Activated CD4-positive, alpha-beta memory T cell treated with anti-CD3 and anti-CD28 coated beads, Interleukin-2, amount 10 ng/mL, durations not matched to agents 7 days and 5 days (primary cell): Measurements from ENCODE around the gene ECHS1. TPM values are rescaled to one million over a fixed set of nuclear protein-coding genes. Genes with fewer than 3 reads are reported as not detected.
A peak's percentile ranks its signal among the peaks of the same experiment; 100 is the strongest.
"Not testable (repeated sequence)": the region's sequence is repeated elsewhere in the genome, so short reads cannot be mapped to it uniquely, and the experiment has no call there.

Experiments used
- CTCF ChIA-PET: fragments of 350-600 bp; sonication (Branson Sonifier 250); formaldehyde crosslinking; loops from one replicate; lab custom pipeline; 2021; ENCODE audit warnings: antibody characterized with exemption, inconsistent platforms; lab: Charles Lee
- POLR2A ChIA-PET: fragments of 350-600 bp; sonication (Branson Sonifier 250); formaldehyde crosslinking; loops from one replicate; lab custom pipeline; 2021; ENCODE audit warnings: antibody characterized with exemption; lab: Charles Lee
- DNase-seq: peaks from one replicate; pipeline ENCODE4 v3.0.0-alpha.2; 2020
- H3K27ac Mint-ChIP-seq: one replicate; pipeline ENCODE4 v1.8.0; 2021; ENCODE audit warnings: mild to moderate bottlenecking, mixed read lengths
- H3K27me3 Mint-ChIP-seq: one replicate; pipeline ENCODE4 v1.8.0; 2021; ENCODE audit warnings: mixed read lengths
- H3K36me3 Mint-ChIP-seq: one replicate; pipeline ENCODE4 v1.8.0; 2021; ENCODE audit warnings: low read depth, mixed read lengths
- H3K4me1 Mint-ChIP-seq: one replicate; pipeline ENCODE4 v1.8.0; 2021; ENCODE audit warnings: mixed read lengths
- H3K4me3 Mint-ChIP-seq: one replicate; pipeline ENCODE4 v1.8.0; 2021; ENCODE audit warnings: mild to moderate bottlenecking, mixed read lengths
- H3K9me3 Mint-ChIP-seq: one replicate; pipeline ENCODE4 v1.8.0; 2021; ENCODE audit warnings: mixed read lengths
- total RNA-seq, 2 experiments: library from RNA; stranded (reverse); gene quantifications; one replicate each; pipeline ENCODE4 v1.2.3, GENCODE V29; 2021

Gene ECHS1
- 10 to 100 TPM; 31.3 to 31.6 TPM for total RNA-seq

- Mint-ChIP-seq H3K27me3 (peaks cover 8% of the 10 kb centered on the region), H3K27ac (peak within 1 kb of the TSS; percentile 21), H3K9me3 (no peaks in the 10 kb centered on the region), H3K4me3 (peak within 1 kb of the TSS; percentile 73), H3K4me1 (peaks cover 24% of the 10 kb centered on the region), H3K36me3 (peaks cover 4% of the 10 kb centered on the region)
- POLR2A ChIA-PET, result interaction anchor here (1.0 to 1.8 kb wide), 7 partner anchors 12 to 21 kb away, joined by 3 to 12 read pairs (median 5); partner anchors contain the start of genes FUOM and MTG1
- CTCF ChIA-PET, result interaction anchor here (0.6 to 1.0 kb wide), 2 partner anchors 17 to 44 kb away, joined by 3 read pairs; no protein-coding TSS in a partner anchor
- peak; percentile 96 for DNase-seq
Measured at GRCh38 chr10:133373174-133374090, at the start of gene ECHS1. ECHS1 (minus strand) TSS chr10:133373354; CDS start chr10:133373333, 21 bp downstream.

- ChIA-PET POLR2A (interaction anchor here (1.0 kb wide), 1 partner anchor 27 kb away, joined by 6 read pairs; no protein-coding TSS in a partner anchor), CTCF (interaction anchor here (0.6 kb wide), 1 partner anchor 174 kb away, joined by 3 read pairs; no protein-coding TSS in a partner anchor)
- H3K4me1 Mint-ChIP-seq, result peaks cover 2% of the 10 kb centered on the region
- H3K27ac Mint-ChIP-seq, result no peak overlapping the region
- no peak overlapping the region for H3K4me3 Mint-ChIP-seq
- no peak for DNase-seq
- H3K9me3 Mint-ChIP-seq, result no peaks in the 10 kb centered on the region
- peaks cover 7% of the 10 kb centered on the region for H3K36me3 Mint-ChIP-seq
- H3K27me3 Mint-ChIP-seq, result peaks cover 6% of the 10 kb centered on the region
Measured at GRCh38 chr10:133422223-133422806, 49.2 kb upstream of the ECHS1 start.

- Mint-ChIP-seq H3K36me3 (peaks cover 7% of the 10 kb centered on the region), H3K4me3 (no peak overlapping the region), H3K27ac (no peak overlapping the region), H3K4me1 (peaks cover 2% of the 10 kb centered on the region), H3K9me3 (no peaks in the 10 kb centered on the region), H3K27me3 (peaks cover 6% of the 10 kb centered on the region)
- ChIA-PET POLR2A (interaction anchor here (0.6 to 1.0 kb wide), 2 partner anchors 26 to 143 kb away, joined by 3 to 6 read pairs; no protein-coding TSS in a partner anchor), CTCF (no interaction called here)
- DNase-seq, result no peak
Measured at GRCh38 chr10:133421336-133422222, 48.4 kb upstream of the ECHS1 start.

DNA sequence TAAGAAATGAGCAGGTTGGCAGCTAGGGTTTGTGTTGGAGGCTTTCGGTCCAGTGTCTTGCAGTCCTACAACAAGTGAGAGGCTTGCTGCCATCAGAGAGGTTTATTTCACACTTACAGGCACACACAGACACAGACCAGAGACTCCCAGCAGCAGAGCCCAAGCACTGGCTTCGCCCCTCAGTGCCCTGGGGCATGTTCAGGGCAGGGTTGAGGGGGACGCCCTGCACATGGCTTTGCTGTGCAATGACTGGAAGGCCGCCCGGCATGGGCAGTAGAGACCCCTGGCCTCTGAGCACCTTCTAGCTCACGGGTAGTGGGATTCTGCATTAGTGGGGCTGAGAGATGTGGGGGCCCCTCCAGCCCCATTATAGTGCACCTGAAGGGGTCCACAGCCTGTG, 47.4 kb upstream of the ECHS1 start:
- Mint-ChIP-seq H3K4me1 (peaks cover 2% of the 10 kb centered on the region), H3K9me3 (peaks cover 3% of the 10 kb centered on the region), H3K27ac (no peak overlapping the region), H3K4me3 (no peak overlapping the region), H3K36me3 (peaks cover 15% of the 10 kb centered on the region), H3K27me3 (peaks cover 6% of the 10 kb centered on the region)
- CTCF ChIA-PET, result interaction anchor here (0.9 to 1.4 kb wide), 2 partner anchors 17 to 91 kb away, joined by 4 read pairs; no protein-coding TSS in a partner anchor
- POLR2A ChIA-PET, result interaction anchor here (1.0 kb wide), 1 partner anchor 22 kb away, joined by 3 read pairs; no protein-coding TSS in a partner anchor
- no peak for DNase-seq

DNA sequence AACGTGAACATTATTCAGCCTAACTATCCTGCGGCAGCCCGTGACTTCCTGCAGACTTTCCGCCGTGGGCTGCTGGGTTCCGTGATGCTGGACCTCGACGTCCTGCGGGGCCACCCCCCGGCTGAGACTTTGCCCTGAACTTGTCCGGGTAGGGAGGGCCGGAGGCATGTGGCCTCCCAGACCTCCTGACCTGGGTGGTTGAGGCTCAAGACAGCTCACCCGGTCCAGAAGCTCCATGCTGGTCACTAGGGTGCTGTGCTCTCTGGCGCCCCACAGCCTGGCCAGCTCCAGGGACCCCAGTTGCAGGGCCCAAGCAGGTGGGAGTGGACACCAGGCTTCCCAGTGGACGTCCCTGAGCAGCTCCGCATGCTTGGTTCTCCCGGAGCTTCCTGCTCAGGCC, 46.9 kb upstream of the ECHS1 start:
- Mint-ChIP-seq H3K9me3 (peaks cover 8% of the 10 kb centered on the region), H3K27ac (no peak overlapping the region), H3K27me3 (peaks cover 6% of the 10 kb centered on the region), H3K4me1 (peaks cover 2% of the 10 kb centered on the region), H3K4me3 (no peak overlapping the region), H3K36me3 (peaks cover 20% of the 10 kb centered on the region)
- CTCF ChIA-PET, result interaction anchor here (0.9 to 1.4 kb wide), 3 partner anchors 17 to 90 kb away, joined by 3 to 4 read pairs (median 4); no protein-coding TSS in a partner anchor
- POLR2A ChIA-PET, result interaction anchor here (1.0 to 1.2 kb wide), 2 partner anchors 18 to 21 kb away, joined by 3 to 4 read pairs; no protein-coding TSS in a partner anchor
- no peak for DNase-seq

DNA sequence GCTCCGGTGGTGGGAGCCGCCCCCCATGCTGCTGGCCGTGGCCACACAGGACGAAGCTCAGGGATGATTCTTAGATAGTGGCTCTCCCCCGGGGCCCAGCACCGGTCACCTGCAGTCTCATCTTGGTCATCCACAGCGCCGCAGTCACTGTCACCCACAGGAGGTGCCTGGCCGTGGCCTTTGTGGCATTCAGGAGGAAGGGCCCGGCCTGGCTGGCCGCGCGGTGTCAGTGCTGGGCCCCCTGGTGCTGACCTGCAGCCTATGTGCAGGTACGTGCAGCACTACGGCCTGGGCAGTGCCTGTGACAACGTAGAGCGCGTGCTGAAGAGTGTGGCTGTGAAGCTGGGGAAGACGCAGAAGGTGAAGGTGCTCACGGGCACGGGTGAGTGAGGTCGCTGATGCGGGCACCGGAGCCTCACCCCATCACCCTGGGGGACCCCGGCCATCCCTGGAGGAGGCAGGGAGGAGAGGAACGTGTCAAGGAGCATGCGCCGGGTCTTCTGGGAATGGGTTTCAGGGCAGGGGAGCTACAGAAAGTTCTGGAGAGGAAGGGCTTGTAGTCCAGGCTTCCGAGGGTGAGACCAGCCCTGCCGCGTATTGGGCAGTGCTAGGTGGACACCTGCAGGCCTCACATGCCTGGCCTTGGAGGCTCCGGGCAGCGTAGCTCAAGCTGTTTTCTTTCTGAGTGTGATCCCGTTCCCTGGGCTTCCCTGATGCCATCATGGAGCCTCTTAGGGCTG, 46.2 kb upstream of the ECHS1 start:
- Mint-ChIP-seq H3K4me1 (peaks cover 2% of the 10 kb centered on the region), H3K36me3 (peaks cover 27% of the 10 kb centered on the region), H3K27me3 (peaks cover 6% of the 10 kb centered on the region), H3K4me3 (no peak overlapping the region), H3K27ac (no peak overlapping the region), H3K9me3 (peaks cover 8% of the 10 kb centered on the region)
- CTCF ChIA-PET, result interaction anchor here (1.2 to 1.4 kb wide), 2 partner anchors 19 to 90 kb away, joined by 3 to 4 read pairs; no protein-coding TSS in a partner anchor
- POLR2A ChIA-PET, result interaction anchor here (1.0 to 1.2 kb wide), 2 partner anchors 18 to 21 kb away, joined by 3 to 4 read pairs; no protein-coding TSS in a partner anchor
- DNase-seq, result no peak

DNA sequence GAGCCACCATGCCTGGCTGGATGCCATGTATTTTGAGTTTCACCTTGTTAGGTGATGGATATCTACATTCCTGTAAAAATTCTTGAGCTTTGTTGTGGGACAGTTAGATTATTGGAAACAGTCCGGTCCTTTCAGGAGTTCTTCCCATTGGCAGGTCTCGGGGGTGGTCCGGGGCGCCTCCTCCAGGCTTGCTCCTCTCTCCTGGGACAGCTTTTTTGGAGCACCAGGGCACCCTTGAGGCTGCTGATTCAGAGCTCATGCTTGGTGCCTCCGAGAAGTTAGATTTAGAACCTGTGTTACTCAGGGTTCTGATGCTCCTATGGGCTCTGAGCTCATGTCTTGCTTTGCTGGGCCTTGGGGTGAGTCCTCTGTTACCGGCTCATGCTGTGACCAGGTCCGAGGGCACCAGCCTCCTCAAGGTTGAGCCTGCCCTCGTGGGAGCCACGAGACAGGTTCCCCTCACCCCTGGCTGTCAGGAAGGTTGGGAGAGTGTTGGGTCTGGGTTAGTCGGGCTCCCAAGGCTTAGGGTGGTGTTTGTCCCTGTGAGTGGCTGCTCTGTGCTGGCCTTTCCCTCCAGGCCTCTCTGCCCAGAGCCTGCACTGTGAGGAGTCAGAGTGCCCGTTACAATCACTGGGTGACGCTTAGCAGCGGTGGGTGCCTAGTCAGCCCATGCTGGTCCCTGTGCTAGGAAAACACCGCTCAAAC, 45.3 kb upstream of the ECHS1 start:
- CTCF ChIA-PET, result no interaction called here
- POLR2A ChIA-PET, result interaction anchor here (0.7 to 0.9 kb wide), 2 partner anchors 26 to 57 kb away, joined by 3 read pairs; no protein-coding TSS in a partner anchor
- Mint-ChIP-seq H3K4me3 (no peak overlapping the region), H3K27ac (no peak overlapping the region), H3K4me1 (no peaks in the 10 kb centered on the region), H3K27me3 (peaks cover 6% of the 10 kb centered on the region), H3K36me3 (peaks cover 34% of the 10 kb centered on the region), H3K9me3 (peaks cover 9% of the 10 kb centered on the region)
- DNase-seq, result no peak

DNA sequence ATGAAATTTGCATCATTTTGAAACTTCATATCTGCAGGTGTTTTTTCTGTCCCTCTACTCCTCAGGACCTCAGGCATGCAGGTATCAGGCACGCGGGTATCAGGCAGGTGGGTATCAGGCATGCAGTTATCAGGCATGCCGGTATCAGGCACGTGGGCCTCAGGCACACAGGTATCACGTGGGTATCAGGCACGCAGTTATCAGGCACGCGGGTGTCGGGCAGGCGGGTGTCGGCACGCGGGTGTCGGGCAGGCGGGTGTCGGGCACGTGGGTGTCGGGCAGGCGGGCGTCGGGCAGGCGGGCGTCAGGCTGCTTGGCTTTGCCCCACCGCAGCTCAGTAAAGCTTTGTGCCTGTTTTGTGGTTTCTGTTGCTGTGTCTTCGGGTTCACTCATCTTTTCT, 42.6 kb upstream of the ECHS1 start:
- POLR2A ChIA-PET, result no interaction called here
- CTCF ChIA-PET, result no interaction called here
- Mint-ChIP-seq H3K4me3 (no peak overlapping the region), H3K27ac (no peak overlapping the region), H3K27me3 (no peaks in the 10 kb centered on the region), H3K4me1 (no peaks in the 10 kb centered on the region), H3K36me3 (peaks cover 59% of the 10 kb centered on the region), H3K9me3 (peaks cover 27% of the 10 kb centered on the region)
- DNase-seq, result no peak

GRCh38 chr10:133414401-133414800, 41.2 kb upstream of the ECHS1 start:
- H3K27me3 Mint-ChIP-seq, POLR2A ChIA-PET, CTCF ChIA-PET, H3K4me3 Mint-ChIP-seq, H3K4me1 Mint-ChIP-seq, DNase-seq, H3K27ac Mint-ChIP-seq: not testable (repeated sequence)
- Mint-ChIP-seq H3K36me3 (peaks cover 69% of the 10 kb centered on the region), H3K9me3 (peaks cover 32% of the 10 kb centered on the region)

GRCh38 chr10:133412381-133412711, 39.2 kb upstream of the ECHS1 start:
- H3K4me3 Mint-ChIP-seq, result no peak overlapping the region
- ChIA-PET POLR2A (no interaction called here), CTCF (interaction anchor here (1.1 kb wide), 1 partner anchor 83 kb away, joined by 3 read pairs; no protein-coding TSS in a partner anchor)
- H3K9me3 Mint-ChIP-seq, result peaks cover 43% of the 10 kb centered on the region
- no peaks in the 10 kb centered on the region for H3K27me3 Mint-ChIP-seq
- no peak overlapping the region for H3K27ac Mint-ChIP-seq
- peaks cover 6% of the 10 kb centered on the region for H3K4me1 Mint-ChIP-seq
- peaks cover 83% of the 10 kb centered on the region for H3K36me3 Mint-ChIP-seq
- no peak for DNase-seq
